Natural killer cell (primary cell): ENCODE data around the gene CBFA2T3. TPM values are rescaled to one million over a fixed set of nuclear protein-coding genes. Genes with fewer than 3 reads are reported as not detected.

Experiments
- ATAC-seq, 3 donors: fragments of 150-1000 bp in 2 of 3; fragments of 200-7000 bp in 1 of 3; cut with Tn5 transposase; 1 replicate in 1 of 3; 2 replicates in 2 of 3; pipeline ENCODE4 v1.10.0; 2021; ENCODE audit warnings: mild to moderate bottlenecking in 2 of 3, moderate library complexity in 2 of 3
- DNase-seq, 2 donors: peaks; one replicate each; pipeline versions ENCODE4 v3.0.0 to v3.0.0-alpha.2; 2013 to 2021; ENCODE audit warnings: mixed read lengths in 1 of 2
- H3K27ac ChIP-seq: one replicate; pipeline ENCODE4 v1.5.1; 2013; ENCODE audit warnings: mild to moderate bottlenecking, low read length
- H3K27me3 ChIP-seq: one replicate; pipeline ENCODE4 v1.6.1; 2013; ENCODE audit warnings: low read length; ENCODE audit not compliant: control insufficient read depth, insufficient read depth
- H3K36me3 ChIP-seq: one replicate; pipeline ENCODE4 v1.6.1; 2013; ENCODE audit warnings: low read length; ENCODE audit not compliant: control insufficient read depth, insufficient read depth
- H3K4me1 ChIP-seq: one replicate; pipeline ENCODE4 v1.6.1; 2013; ENCODE audit warnings: low read length; ENCODE audit not compliant: control insufficient read depth, insufficient read depth
- H3K4me3 ChIP-seq: one replicate; pipeline ENCODE4 v1.5.1; 2013; ENCODE audit warnings: low read length
- H3K9me3 ChIP-seq: one replicate; pipeline ENCODE4 v1.6.1; 2013; ENCODE audit warnings: low read length; ENCODE audit not compliant: control insufficient read depth, insufficient read depth
- H3K27ac Mint-ChIP-seq, 2 donors: one replicate each; pipeline ENCODE4 v1.8.0; 2022; ENCODE audit warnings: mild to moderate bottlenecking in 2 of 2, mixed read lengths in 2 of 2, moderate library complexity in 1 of 2
- H3K27me3 Mint-ChIP-seq, 2 donors: one replicate each; pipeline ENCODE4 v1.8.0; 2022; ENCODE audit warnings: low read depth in 2 of 2, mixed read lengths in 2 of 2
- H3K36me3 Mint-ChIP-seq: one replicate; pipeline ENCODE4 v1.8.0; 2022; ENCODE audit warnings: mixed read lengths
- H3K4me1 Mint-ChIP-seq, 2 donors: one replicate each; pipeline ENCODE4 v1.8.0; 2022; ENCODE audit warnings: mixed read lengths in 2 of 2
- H3K4me3 Mint-ChIP-seq: one replicate; pipeline ENCODE4 v1.8.0; 2022; ENCODE audit warnings: mild to moderate bottlenecking, moderate library complexity, mixed read lengths
- H3K9me3 Mint-ChIP-seq, 2 donors: one replicate each; pipeline ENCODE4 v1.8.0; 2022; ENCODE audit warnings: mixed read lengths in 2 of 2
- WGBS: methylation state at CpG from one replicate; pipeline ENCODE4 v1.1.7; 2013; ENCODE audit warnings: missing lambda C conversion rate; ENCODE audit not compliant: insufficient coverage; 5-methylcytosine and 5-hydroxymethylcytosine counted together
- intact Hi-C: fragments of 100-400 bp; cut with micrococcal nuclease; formaldehyde crosslinking; loops from one replicate; pipeline ENCODE4 v1.14.2; 2022
- total RNA-seq, 4 donors: library from RNA; stranded (reverse); fragments of 120-200 nt in 1 of 4; gene quantifications; one replicate each; pipeline versions ENCODE4 v1.2.3 to v1.2.4, GENCODE V29; 2013 to 2022
- TF ChIP-seq, protein P1 (sequence below): fragments of 200-600 bp; IDR thresholded peaks from one replicate; pipeline ENCODE4 v1.8.0; 2022; ENCODE audit warnings: antibody characterized with exemption

Gene CBFA2T3
- total RNA-seq, 3 donors from 2014 or later (not counting 1 experiment from before 2014, with no cell fraction given) = 2.5 to 7.8 (median 4.2) TPM

DNA sequence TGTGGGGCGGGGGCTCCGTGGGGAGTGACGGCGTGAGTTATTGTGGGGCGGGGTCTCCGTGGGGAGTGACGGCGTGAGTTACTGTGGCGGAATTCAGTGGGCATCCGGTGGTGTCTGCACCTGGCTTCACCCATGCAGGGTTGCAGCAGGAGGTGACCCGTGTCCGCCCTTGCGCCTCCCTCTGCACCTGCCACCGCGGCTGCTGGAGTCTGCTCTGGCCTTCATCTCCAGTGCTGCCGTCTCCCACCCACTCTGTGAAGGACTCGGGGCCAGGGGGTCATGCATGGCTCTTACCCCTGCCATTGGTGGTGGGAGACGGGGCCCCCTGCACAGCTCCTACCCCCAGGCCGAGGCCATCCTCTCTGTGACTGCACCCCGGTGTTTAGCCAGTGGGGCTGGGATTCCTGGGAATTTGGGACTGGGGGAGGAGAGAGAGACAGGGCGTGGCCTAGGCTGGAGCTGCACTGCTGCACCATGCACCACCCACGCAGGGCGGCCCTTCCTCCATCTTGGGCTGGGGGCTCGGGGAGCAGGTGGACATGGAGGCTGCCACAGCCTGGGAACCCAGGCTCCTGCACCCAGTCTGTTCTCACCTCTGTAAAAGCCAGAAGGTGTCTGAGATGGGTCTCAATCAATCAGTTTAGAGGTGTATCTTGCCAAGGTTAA is 109.3 kb downstream of the CBFA2T3 start:
- H3K4me1 ChIP-seq = no peaks in the 10 kb centered on the region
- no peak overlapping the region for H3K4me3 Mint-ChIP-seq
- H3K4me1 Mint-ChIP-seq = no peaks in the 10 kb centered on the region
- no peak overlapping the region for H3K4me3 ChIP-seq
- intact Hi-C loops = no loop called here
- H3K27ac Mint-ChIP-seq = no peak overlapping the region
- H3K27me3 Mint-ChIP-seq = peaks cover 10 to 13% of the 10 kb centered on the region in 2 donors
- no peaks in the 10 kb centered on the region for H3K9me3 Mint-ChIP-seq
- TF ChIP-seq, protein P1, sequence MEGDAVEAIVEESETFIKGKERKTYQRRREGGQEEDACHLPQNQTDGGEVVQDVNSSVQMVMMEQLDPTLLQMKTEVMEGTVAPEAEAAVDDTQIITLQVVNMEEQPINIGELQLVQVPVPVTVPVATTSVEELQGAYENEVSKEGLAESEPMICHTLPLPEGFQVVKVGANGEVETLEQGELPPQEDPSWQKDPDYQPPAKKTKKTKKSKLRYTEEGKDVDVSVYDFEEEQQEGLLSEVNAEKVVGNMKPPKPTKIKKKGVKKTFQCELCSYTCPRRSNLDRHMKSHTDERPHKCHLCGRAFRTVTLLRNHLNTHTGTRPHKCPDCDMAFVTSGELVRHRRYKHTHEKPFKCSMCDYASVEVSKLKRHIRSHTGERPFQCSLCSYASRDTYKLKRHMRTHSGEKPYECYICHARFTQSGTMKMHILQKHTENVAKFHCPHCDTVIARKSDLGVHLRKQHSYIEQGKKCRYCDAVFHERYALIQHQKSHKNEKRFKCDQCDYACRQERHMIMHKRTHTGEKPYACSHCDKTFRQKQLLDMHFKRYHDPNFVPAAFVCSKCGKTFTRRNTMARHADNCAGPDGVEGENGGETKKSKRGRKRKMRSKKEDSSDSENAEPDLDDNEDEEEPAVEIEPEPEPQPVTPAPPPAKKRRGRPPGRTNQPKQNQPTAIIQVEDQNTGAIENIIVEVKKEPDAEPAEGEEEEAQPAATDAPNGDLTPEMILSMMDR = no peak
- no peaks in the 10 kb centered on the region for H3K9me3 ChIP-seq
- ATAC-seq (no peak), DNase-seq (no peak)
- 89% methylated on average over 24 of the region's 24 CpGs for WGBS
- H3K27ac ChIP-seq = no peak overlapping the region
- H3K27me3 ChIP-seq = peaks cover 8% of the 10 kb centered on the region
- H3K36me3 Mint-ChIP-seq = no peaks in the 10 kb centered on the region
- H3K36me3 ChIP-seq = no peaks in the 10 kb centered on the region

- H3K27me3 Mint-ChIP-seq = peaks cover 9 to 13% of the 10 kb centered on the region in 2 donors
- H3K36me3 Mint-ChIP-seq = no peaks in the 10 kb centered on the region
- Histone ChIP-seq H3K27ac (no peak within 1 kb of the TSS), H3K4me1 (no peaks in the 10 kb centered on the region), H3K36me3 (peaks cover 3% of the 10 kb centered on the region), H3K9me3 (no peaks in the 10 kb centered on the region), H3K27me3 (peaks cover 6% of the 10 kb centered on the region), H3K4me3 (no peak within 1 kb of the TSS)
- ATAC-seq (no peak), DNase-seq (no peak)
- no peak within 1 kb of the TSS for H3K4me3 Mint-ChIP-seq
- WGBS = 83% methylated on average over 20 of the region's 20 CpGs
- no peaks in the 10 kb centered on the region for H3K9me3 Mint-ChIP-seq
- H3K27ac Mint-ChIP-seq = no peak within 1 kb of the TSS
- no peaks in the 10 kb centered on the region for H3K4me1 Mint-ChIP-seq
- intact Hi-C loops = no loop called here
- TF ChIP-seq, protein P1 = no peak
Observed at GRCh38 chr16:88866151-88866920, 110.7 kb downstream of the CBFA2T3 start, which contains the start of gene PABPN1L. Gene PABPN1L, minus strand, starts transcription at chr16:88866660. Its CDS starts 54 bp downstream, at chr16:88866606.

DNA sequence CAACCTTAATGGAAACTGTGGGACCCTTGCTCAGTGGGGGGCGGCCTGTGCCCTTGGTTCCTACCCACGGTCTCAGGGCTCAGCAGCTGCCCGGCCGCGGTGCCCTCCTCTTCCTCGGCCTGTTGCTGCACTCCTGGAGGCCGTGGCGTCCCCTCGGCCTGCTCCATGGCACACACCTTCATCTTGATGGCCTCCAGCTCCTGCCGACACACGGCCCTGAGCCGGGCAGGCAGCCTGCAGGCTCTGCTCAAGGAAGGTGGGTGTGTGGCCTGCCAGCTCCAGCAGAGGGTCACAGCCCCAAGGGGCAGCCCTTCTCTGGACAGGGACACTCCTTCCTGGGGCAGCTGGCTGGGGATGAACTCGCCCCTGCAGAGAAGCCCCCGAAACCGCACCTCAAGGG is 111.3 kb downstream of the CBFA2T3 start:
- Mint-ChIP-seq H3K9me3 (no peaks in the 10 kb centered on the region), H3K4me1 (no peaks in the 10 kb centered on the region), H3K4me3 (no peak overlapping the region), H3K27ac (no peak overlapping the region), H3K36me3 (no peaks in the 10 kb centered on the region), H3K27me3 (peaks cover 3 to 8% of the 10 kb centered on the region in 2 donors)
- H3K4me3 ChIP-seq = no peak overlapping the region
- no peak overlapping the region for H3K27ac ChIP-seq
- ATAC-seq = no peak
- DNase-seq = no peak
- TF ChIP-seq, protein P1 = no peak
- H3K27me3 ChIP-seq = peaks cover 3% of the 10 kb centered on the region
- no peaks in the 10 kb centered on the region for H3K4me1 ChIP-seq
- H3K36me3 ChIP-seq = peaks cover 9% of the 10 kb centered on the region
- intact Hi-C loops = no loop called here
- no peaks in the 10 kb centered on the region for H3K9me3 ChIP-seq
- WGBS = 90% methylated on average over 15 of the region's 15 CpGs
